Parathyroid adenoma (tissue), 2 donors: Measurements from ENCODE around the gene TRIOBP.
A peak's percentile ranks its signal among the peaks of the same experiment; 100 is the strongest.

Experiments
- H2AFZ ChIP-seq: fragments of 300-600 bp; sonication (generic); one replicate; pipeline ENCODE4 v1.7.0; 2017; ENCODE audit warnings: antibody characterized with exemption, mild to moderate bottlenecking
- H3K27ac ChIP-seq: fragments of 300-600 bp; sonication (generic); one replicate; pipeline ENCODE4 v1.7.0; 2017
- H3K27me3 ChIP-seq: fragments of 300-600 bp; sonication (generic); one replicate; pipeline ENCODE4 v1.7.0; 2017; ENCODE audit warnings: low read length; ENCODE audit not compliant: control insufficient read depth, insufficient read depth
- H3K36me3 ChIP-seq: fragments of 300-600 bp; sonication (generic); one replicate; pipeline ENCODE4 v1.7.0; 2017; ENCODE audit warnings: low read length; ENCODE audit not compliant: control insufficient read depth, insufficient read depth
- H3K4me1 ChIP-seq: fragments of 300-600 bp; sonication (generic); one replicate; pipeline ENCODE4 v1.7.0; 2017; ENCODE audit warnings: control low read depth
- H3K4me2 ChIP-seq: fragments of 300-600 bp; sonication (generic); one replicate; pipeline ENCODE4 v1.7.0; 2017; ENCODE audit warnings: low read length
- H3K4me3 ChIP-seq: fragments of 300-600 bp; sonication (generic); one replicate; pipeline ENCODE4 v1.7.0; 2017; ENCODE audit warnings: low read depth, low read length
- H3K79me2 ChIP-seq: fragments of 300-600 bp; sonication (generic); one replicate; pipeline ENCODE4 v1.7.0; 2017; ENCODE audit warnings: control low read depth
- H3K9ac ChIP-seq: fragments of 300-600 bp; sonication (generic); one replicate; pipeline ENCODE4 v1.7.0; 2017; ENCODE audit warnings: mild to moderate bottlenecking
- H3K9me3 ChIP-seq: fragments of 300-600 bp; sonication (generic); one replicate; pipeline ENCODE4 v1.7.0; 2017; ENCODE audit warnings: low read length; ENCODE audit not compliant: control insufficient read depth
- TF ChIP-seq, protein P1 (sequence below): fragments of 300-600 bp; sonication (generic); IDR thresholded peaks from one replicate; pipeline ENCODE4 v1.7.0; 2017; ENCODE audit warnings: antibody characterized with exemption, mild to moderate bottlenecking
- donor health status: primary hyperparathyroidism.

The TRIOBP gene

DNA sequence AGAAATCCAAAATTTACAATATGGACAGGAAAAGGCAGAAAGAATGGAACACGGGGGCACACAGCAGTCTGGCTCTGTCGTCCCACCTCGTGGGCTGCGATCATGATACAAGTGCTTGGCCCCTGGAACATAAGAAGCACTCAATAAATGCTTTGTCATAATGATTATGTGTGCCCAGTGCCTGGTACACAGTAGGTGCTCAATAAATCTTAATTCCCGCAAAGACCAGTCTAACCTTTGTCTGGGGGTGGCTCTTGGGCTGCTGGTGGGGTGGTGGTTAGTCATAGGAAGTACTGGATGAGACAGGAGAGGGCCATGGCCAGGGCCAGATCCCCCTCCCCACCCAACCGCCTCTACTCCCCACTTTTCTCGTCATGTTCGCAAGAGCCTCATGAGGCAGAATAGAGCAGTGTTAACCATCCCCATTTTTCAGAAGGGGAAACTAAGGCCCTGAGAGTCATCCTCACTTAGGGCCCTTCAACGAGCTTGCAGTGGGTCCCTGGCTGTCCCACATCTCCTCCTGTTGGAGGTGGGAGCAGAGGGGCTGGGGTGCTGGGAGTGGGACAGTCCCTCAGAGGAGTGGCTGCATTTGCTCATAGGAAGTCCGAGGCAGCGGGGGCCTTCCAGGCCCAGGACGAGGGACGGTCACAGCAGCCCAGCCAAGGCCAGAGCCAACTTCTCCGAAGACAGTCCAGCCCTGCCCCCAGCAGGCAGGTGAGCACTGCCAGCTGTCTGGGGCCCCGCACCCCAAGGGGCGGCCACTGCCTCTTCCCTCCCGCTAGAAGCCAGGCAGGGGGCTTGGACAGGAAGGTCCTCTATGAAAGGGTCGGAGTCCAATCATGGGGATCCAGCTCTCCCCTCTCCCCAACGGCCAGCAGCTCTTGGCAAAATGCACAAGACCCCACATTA is 36.1 kb downstream of the TRIOBP start:
- H3K4me1 ChIP-seq = peaks cover 5% of the 10 kb centered on the region
- H3K4me3 ChIP-seq = no peak overlapping the region
- no peaks in the 10 kb centered on the region for H3K9me3 ChIP-seq
- TF ChIP-seq, protein P1, sequence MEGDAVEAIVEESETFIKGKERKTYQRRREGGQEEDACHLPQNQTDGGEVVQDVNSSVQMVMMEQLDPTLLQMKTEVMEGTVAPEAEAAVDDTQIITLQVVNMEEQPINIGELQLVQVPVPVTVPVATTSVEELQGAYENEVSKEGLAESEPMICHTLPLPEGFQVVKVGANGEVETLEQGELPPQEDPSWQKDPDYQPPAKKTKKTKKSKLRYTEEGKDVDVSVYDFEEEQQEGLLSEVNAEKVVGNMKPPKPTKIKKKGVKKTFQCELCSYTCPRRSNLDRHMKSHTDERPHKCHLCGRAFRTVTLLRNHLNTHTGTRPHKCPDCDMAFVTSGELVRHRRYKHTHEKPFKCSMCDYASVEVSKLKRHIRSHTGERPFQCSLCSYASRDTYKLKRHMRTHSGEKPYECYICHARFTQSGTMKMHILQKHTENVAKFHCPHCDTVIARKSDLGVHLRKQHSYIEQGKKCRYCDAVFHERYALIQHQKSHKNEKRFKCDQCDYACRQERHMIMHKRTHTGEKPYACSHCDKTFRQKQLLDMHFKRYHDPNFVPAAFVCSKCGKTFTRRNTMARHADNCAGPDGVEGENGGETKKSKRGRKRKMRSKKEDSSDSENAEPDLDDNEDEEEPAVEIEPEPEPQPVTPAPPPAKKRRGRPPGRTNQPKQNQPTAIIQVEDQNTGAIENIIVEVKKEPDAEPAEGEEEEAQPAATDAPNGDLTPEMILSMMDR = no peak
- H3K9ac ChIP-seq = no peak overlapping the region
- no peak overlapping the region for H3K4me2 ChIP-seq
- H3K79me2 ChIP-seq = no peaks in the 10 kb centered on the region
- H3K36me3 ChIP-seq = no peaks in the 10 kb centered on the region
- no peaks in the 10 kb centered on the region for H3K27me3 ChIP-seq
- no peak overlapping the region for H2AFZ ChIP-seq
- H3K27ac ChIP-seq = no peak overlapping the region

DNA sequence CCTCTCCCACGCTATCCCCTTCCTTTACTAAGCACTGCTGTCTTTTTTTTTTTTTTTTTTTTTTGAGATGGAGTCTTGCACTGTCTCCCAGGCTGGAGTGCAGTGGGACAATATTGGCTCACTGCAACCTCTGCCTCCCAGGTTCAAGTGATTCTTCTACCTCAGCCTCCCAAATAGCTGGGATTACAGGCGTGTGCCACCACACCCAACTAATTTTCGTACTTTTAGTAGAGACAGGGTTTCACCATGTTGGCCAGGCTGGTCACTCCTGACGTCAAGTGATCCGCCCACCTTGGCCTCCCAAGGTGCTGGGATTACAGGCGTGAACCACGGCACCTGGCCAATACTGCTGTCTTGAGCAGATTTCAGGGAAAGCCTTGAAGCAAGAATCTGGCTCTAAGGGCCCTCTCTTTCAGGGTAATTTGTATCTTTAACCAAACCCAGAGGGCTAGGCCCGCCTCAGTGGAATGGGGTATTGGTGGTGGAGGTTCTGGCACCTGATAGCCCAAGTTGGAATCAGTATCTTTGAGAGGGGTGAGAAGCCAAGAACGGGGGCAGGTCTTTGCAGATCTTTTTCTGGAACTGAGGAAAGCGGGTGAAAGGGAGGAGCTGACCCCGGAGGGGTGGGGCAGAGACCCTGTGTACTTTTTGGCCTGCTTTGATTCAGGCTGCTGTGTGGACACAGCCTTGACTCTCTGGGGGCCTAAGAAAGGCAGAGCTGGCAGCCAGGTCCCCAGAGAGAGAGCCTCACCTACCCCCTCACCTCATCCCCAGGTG is 37.0 kb downstream of the TRIOBP start:
- H3K9ac ChIP-seq = no peak overlapping the region
- H3K27ac ChIP-seq = no peak overlapping the region
- no peaks in the 10 kb centered on the region for H3K36me3 ChIP-seq

DNA sequence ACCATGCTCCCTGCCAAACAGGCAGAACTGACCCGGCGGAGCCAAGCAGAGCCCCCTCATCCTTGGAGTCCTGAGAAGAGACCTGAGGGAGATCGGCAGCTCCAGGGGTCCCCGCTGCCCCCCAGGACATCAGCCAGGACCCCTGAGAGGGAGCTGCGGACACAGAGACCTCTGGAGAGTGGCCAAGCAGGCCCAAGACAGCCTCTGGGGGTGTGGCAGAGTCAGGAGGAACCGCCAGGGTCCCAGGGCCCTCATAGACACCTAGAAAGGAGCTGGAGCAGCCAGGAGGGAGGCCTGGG is 37.5 kb downstream of the TRIOBP start:
- Histone ChIP-seq H3K79me2 (no peaks in the 10 kb centered on the region), H3K4me2 (no peak overlapping the region), H3K4me1 (peaks cover 5% of the 10 kb centered on the region), H2AFZ (no peak overlapping the region), H3K9me3 (no peaks in the 10 kb centered on the region), H3K4me3 (no peak overlapping the region), H3K27me3 (no peaks in the 10 kb centered on the region), H3K36me3 (no peaks in the 10 kb centered on the region), H3K9ac (no peak overlapping the region), H3K27ac (no peak overlapping the region)
- TF ChIP-seq, protein P1 = no peak

More for the DNA sequence above, 37.0 kb downstream of the TRIOBP start:
- Histone ChIP-seq H3K4me3 (no peak overlapping the region), H3K27me3 (no peaks in the 10 kb centered on the region), H3K4me1 (peaks cover 5% of the 10 kb centered on the region), H3K9me3 (no peaks in the 10 kb centered on the region), H2AFZ (no peak overlapping the region), H3K79me2 (no peaks in the 10 kb centered on the region), H3K4me2 (no peak overlapping the region)
- TF ChIP-seq, protein P1 = no peak

DNA sequence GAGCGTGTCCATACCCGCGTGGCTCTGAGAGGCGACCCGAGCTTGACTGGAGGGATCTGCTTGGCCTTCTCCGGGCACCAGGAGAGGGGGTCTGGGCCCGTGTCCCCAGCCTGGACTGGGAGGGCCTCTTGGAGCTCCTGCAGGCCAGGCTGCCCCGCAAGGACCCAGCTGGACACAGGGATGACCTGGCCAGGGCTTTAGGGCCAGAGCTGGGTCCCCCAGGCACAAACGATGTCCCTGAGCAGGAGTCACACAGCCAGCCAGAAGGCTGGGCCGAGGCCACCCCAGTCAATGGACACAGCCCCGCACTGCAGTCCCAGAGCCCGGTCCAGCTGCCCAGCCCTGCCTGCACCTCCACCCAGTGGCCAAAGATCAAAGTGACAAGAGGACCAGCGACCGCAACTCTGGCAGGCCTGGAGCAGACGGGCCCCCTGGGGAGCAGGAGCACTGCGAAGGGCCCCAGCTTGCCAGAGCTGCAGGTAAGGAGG is 38.2 kb downstream of the TRIOBP start:
- H3K27me3 ChIP-seq = no peaks in the 10 kb centered on the region
- H3K4me2 ChIP-seq = no peak overlapping the region
- no peaks in the 10 kb centered on the region for H3K9me3 ChIP-seq
- no peak overlapping the region for H2AFZ ChIP-seq
- no peaks in the 10 kb centered on the region for H3K79me2 ChIP-seq
- H3K27ac ChIP-seq = no peak overlapping the region
- H3K9ac ChIP-seq = no peak overlapping the region
- TF ChIP-seq, protein P1 = peak; percentile 42
- no peaks in the 10 kb centered on the region for H3K36me3 ChIP-seq
- H3K4me3 ChIP-seq = no peak overlapping the region
- peaks cover 5% of the 10 kb centered on the region for H3K4me1 ChIP-seq
